SH-SY5Y (cell line): ENCODE measurements around the gene ALS2CL.

Source experiments
- GATA2 ChIP-seq: IDR thresholded peaks from 2 replicates; pipeline ENCODE4 v1.6.1; 2011; ENCODE audit warnings: mild to moderate bottlenecking, low read depth, low read length
- GATA3 ChIP-seq: IDR thresholded peaks from 2 replicates; pipeline ENCODE4 v1.6.1; 2011; ENCODE audit warnings: low read depth, mild to moderate bottlenecking, low read length, moderate library complexity

DNA sequence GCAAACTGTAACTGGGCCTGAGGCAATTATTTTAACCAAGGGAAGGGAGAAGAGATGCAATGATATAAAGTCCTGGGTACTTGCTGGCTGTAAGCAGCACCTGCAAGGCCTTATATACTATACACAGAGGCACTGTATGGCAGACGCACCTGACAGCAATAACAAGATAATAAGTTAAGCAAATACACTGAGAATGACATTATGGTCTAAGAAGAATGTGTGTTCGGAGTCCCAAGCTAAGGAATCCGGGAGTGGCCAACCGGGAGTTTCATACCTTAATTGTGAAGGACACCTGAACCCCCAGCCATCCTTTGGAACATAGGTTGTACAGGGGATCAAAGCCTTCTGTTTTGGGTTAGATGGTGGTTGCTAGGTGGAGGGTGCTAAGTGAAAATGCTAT is 67.4 kb downstream of the ALS2CL start:
- TF ChIP-seq GATA3: no peak
- no peak for TF ChIP-seq GATA2
